ENCODE data around the gene SFXN5.
A peak's percentile ranks its signal among the peaks of the same experiment; 100 is the strongest.
"Not testable (repeated sequence)": the region's sequence is repeated elsewhere in the genome, so short reads cannot be mapped to it uniquely, and the experiment has no call there.

The SFXN5 gene

DNA sequence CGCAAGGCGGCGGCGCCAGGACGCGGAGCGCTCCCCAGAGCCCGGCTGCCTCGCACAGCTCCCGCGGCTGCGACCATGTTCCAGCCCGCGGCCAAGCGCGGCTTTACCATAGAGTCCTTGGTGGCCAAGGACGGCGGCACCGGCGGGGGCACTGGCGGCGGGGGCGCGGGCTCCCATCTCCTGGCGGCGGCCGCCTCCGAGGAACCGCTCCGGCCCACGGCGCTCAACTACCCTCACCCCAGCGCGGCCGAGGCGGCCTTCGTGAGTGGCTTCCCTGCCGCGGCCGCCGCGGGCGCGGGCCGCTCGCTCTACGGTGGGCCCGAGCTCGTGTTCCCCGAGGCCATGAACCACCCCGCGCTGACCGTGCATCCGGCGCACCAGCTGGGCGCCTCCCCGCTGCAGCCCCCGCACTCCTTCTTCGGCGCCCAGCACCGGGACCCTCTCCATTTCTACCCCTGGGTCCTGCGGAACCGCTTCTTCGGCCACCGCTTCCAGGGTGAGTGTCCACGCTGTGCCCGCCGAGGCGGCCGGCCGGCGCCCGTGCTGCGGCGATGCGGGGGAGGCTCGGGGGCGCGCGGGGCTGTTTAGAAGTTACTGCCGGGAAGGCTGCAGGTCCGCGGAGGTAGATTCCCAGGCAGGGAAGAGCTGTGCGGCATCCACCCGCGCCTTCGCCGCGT, 153.5 kb downstream of the SFXN5 start:
- DNase-seq, result no peak

DNA sequence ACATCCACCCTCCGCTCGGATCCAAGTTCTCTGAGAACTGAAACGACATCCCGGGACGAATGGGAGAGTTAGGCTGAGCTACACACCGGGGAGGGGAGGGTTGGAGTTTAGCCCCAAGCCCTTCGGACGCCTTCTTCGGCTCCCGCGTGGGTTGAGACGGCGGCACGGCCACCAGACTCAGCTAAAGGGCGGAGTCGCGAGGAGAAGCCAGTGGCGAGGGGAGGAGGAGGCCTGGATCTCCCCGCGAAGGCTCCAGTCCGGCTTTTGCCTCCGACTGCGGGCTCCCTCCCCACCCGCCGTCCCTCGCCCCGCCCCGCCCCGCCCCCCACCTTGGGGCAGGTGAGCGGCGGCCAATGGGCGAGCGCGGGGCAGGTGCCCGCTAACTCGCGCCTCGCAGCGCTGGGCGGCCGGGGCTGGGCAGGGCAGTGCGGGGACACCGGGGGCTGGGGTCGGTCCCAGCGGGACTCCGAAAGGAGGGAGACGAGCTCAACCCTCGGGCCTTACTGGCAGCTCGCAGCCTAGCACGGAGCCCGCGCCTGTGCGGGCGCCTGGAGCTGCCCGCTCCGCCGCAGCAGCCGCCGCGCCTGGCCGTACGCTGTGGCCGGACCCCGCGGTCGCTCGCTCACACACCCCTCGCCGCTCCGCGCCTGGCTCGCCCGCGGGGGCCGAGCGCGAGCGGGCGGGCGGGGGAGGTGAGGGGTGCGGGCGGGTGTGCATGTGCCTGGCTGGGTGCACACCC, 154.2 kb downstream of the SFXN5 start, which contains the start of gene EMX1:
Gene EMX1, plus strand, starts transcription at position 382 of the 739 bp plus-strand sequence. Its CDS starts 334 bp downstream, at position 716.
- DNase-seq, result no peak

DNA sequence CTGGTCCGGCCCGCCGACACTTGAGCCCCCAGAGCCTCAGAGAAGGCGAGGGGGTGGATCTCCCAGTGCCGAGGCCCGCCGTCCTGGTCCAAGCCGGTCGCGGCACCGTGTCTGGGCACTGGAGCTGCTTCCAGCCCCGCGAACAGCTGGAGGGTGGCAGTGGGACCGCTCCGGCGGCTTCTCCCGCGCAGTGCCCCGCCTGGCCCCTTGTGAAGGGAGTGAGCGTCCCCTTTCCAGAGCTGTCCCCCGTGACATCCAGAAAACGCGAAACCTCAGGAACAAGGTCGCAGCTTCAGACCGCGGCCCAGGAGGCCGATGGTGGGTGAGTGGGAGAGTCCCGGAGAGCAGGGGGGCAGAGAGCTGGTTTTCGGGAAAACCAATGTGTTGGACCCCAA, 154.8 kb downstream of the SFXN5 start:
- DNase-seq, result no peak

DNA sequence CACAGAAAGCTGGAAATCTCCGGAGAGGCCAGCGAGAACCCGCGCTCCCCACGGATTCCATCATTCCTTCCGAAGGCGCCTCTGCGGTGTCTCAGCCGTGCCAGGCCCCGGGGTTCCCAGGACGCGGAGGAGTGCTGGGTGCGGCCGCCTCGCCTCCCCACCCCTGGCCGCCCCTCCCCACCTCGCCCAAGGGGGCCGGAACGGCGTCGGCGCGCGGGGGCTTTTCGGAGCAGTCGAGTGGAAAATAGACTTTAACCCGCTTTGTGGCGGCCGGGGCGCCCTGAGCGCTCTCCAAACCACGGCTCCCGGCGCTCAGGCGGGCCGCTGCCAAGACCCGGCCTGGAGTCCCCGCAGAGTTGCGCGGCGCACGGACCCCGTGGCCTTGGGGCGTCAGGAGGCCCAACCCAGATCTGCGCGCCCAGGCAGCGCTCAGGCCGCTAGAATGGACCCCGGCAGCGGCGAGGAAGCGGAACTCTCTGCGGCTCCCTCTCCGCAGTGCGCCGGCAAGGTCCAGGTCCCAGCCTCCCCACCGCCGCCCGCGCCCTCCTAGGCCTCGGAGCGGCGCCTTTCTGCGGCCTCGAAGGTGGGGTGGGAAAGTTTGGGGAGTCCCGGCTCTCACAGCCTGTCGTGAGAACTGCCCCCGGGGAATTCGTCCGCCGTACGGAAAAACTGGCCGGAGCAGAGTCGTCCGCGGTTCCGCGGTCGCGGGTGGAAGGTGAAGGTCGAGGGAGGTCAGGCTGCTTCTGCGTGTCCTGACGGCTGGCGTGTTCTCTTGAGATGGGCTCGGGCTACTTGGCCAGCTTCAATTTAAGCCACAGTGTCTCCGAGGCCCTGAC, 155.4 kb downstream of the SFXN5 start:
- DNase-seq, result no peak

GRCh38 chr2:72915320-72915906, 156.1 kb downstream of the SFXN5 start:
- no peak for DNase-seq

DNA sequence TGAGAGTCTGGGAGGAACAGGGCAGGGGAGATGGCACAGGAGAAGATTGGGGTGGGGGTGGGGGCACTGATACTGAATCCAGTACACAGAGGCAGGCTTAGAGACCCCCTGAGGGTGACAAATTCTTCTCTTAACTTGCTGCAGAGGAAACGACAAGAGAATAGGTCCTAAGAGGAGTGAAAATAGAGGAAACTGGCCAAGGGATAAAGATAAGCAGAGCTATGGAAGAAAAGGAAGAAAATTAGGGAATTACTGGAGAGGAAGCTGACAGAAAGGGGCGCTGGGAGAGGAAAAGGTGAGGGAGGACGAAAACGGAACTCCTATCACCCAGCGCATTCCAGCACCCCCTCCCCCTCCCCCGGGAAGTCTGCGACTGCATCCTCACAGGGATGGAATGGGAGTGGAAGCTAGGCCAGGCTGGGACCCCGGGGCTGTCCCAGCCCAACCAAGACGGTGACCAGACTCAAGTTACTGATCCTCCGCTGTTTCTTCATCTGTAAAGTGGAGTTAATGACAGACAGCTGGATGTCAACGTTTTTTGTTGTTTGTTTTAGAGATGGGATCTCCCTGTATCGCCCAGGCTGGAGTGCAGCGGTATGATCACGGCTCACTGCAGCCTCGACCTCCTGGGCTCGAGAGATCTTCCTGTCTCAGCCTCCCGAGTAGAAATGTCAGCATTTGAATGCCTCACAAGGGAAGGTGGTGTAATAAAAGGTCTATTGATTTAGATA, 156.8 kb downstream of the SFXN5 start:
- DNase-seq, result no peak

DNA sequence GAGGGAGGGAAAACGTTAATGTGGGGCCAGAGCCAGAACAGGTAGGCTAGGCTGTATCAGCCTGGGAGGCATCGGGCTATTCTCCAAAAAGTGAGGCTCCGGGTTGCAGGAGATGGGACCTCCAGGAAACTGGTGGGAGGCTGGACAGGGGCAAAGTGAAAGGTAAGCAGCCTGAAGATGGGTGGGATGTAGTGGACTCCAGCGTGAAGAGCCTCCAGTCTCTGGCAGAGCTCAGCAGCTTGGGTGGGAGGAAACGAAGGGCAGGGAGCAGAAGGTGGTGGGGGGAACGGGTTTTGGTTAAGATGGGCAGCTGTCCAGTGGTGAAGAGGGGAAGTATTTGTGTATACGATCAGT, 157.3 kb downstream of the SFXN5 start:
- no peak for DNase-seq

DNA sequence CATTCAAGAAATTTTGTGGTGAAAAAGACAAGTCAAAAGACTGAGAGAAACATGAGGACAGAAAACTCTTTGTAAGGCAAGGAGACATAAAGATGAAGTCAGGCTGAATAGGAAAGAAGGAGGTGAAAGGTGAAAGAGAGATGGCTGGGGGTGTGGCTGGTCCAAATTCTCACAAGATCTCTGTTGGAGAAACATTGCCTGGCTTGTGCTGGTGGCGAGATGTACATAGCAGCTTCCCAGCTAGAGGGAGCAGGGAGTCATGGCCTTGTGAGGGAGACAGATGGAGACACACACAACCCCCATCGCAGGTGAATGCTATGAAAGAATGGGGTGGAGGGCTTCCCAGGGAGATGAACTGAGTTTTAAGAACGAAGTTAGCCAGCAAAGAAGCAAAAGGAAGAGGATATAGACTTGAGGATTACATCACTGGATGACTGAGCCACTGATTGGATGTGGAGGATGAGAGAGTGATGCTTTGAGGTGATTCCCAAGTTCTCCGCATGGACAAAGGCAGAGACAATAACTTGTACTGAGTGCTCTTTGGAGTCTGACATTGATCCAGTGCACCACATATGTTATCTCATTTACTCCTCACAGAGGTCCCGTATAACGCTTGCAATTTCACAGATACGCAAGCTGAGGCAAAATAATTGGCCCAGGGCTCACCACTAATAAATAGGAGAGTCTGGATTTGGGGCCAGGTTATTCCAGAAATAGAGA, 157.9 kb downstream of the SFXN5 start:
- no peak for DNase-seq

DNA sequence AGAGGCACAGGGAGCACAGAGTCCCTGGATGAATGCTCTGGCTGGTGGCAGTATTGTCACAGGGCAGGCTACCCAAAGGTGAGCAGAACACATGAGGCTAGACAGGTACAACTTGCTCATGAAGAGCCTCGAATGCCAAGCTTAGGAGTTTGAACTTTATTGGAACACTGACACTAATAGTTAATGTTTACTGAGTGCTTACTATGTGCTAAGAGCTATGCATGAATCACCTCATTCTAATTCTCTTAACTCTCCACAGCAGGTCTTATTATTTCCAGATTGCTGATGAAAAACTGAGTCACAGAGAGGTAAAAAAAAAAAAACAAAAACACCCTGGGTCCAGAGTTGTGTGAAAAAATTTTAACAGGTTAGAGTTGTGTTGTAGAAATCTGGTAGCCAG, 160.3 kb downstream of the SFXN5 start:
- no peak for DNase-seq

DNA sequence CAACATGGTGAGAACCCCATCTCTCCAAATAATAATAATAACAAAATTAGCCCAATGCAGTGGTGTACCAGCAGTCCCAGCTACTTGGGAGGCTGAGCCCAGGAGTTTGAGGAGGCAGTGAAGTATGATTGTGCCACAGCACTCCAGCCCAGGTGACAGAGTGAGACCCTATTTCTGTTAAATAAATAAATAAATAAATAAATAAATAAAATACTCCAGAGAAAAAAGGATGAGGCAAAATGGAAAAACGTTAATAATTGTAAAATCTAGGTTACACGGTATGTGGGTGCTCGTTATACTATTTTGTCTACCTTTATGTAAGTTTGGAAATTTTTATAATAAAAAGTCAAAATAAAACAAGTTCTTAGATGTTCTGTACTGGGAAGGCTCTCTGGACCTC, 162.8 kb downstream of the SFXN5 start:
- DNase-seq, result no peak

GRCh38 chr2:72907369-72907768, 164.1 kb downstream of the SFXN5 start:
- DNase-seq, result not testable (repeated sequence)

DNA sequence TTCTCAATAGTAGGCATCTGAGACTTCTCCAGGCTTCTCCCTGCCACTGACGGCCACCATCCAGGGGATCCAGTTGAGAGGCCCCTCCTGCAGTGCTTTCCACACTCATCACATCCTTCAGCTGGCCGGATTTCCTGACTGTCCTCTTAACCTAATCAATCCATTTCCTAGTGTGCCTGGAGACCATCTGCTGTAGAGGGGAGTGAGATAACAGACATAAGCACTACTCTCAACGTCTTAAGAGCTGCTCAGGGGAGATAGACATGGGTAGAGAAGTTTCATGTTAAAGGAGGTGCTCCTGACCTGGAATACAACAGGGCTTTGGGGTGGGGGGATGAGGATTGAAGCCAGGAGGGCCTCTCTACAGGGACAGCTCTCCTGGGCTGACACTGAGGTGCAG, 170.1 kb downstream of the SFXN5 start:
- no peak for DNase-seq

GRCh38 chr2:72900191-72900825, 171.2 kb downstream of the SFXN5 start:
- DNase-seq, result no peak

DNA sequence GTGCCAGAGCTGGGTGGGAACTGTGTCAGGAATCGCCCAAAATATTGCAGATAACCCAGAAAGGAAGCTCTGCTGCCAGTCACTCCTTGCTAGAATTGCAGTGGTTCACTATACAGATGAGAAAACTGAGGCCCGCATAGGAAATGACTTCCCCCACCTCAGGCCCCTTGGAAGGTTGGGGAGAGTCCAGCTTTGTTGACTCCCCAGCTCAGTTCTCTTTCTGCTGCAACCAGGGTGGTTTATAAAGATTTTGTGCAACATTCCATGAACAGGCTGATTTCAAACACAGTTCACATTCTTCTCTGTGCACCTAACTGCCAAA, 173.0 kb downstream of the SFXN5 start:
- DNase-seq, result no peak

GRCh38 chr2:72897785-72898584, 173.5 kb downstream of the SFXN5 start:
- no peak for DNase-seq

DNA sequence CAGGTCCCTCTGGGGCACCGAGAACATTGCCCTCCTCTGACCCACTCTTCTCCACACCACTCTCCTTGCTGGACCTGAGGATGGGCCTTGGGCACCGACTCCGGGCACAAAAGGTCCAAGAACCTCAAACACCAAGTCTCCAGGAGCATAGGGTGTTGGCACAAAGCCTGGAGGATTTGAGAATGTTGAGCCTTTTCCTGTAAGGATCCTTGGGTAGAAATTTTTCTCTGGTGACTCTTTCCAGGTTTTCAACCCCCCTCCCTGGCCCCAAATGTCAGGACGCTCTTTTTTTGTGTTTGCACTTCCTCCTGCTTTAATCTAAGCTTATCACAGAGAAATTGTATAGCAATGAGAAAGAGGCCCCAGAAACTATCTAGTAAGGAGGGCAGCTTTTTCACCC, 175.1 kb downstream of the SFXN5 start:
- peak; percentile 64 for DNase-seq

GRCh38 chr2:72895759-72896281, 175.7 kb downstream of the SFXN5 start:
- DNase-seq, result peak; percentile 67

DNA sequence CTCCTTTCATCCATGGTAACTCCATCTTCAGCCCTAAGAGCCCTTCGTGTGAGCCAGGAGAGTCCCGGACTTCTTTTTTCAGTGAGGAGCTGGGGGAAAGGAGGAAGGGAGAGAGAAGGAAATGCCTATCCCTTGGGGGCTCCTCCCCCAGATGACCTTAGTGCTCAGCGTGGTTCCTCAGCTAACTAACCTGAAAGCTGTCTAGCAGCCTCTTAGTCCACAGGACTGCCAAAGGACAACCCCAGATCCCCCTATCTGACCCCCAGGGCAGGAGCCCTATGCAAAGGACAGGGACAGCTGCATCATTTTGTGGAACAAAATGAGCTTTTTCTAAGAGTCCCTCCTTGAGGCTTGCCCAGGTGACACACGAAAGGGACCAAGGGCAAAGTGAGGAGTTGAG, 176.4 kb downstream of the SFXN5 start:
- DNase-seq, result no peak

DNA sequence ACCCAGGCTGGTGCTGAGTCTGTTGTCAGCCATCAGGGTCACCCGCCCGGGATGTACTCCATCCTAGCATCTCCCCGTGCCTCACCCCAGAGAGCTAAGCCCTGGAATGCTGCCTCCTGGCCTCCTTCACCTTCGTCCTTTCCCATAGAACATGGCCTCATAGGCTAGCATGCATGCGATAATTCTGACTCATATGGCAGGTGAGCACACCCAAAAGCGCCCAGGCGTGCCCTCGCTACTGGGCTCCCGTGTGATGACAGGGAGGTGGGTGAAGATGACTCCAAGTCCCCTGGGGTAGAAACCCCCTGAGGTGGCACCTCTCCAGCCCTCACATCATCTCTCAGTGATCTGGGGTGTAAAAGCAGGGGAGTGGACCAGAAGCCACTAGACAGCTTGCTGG, 177.0 kb downstream of the SFXN5 start:
- DNase-seq, result no peak

GRCh38 chr2:72893594-72894319, 177.8 kb downstream of the SFXN5 start:
- peak; percentile 68 for DNase-seq

Measured in fibroblast of skin of right biceps (primary cell).